HEK293 (cell line): Measurements from ENCODE around the gene WDR70.

Experiments
- ZNF138 ChIP-seq: fragments of 450-650 bp; formaldehyde crosslinking; IDR thresholded peaks from 2 replicates; pipeline ENCODE4 v1.5.1; 2016; ENCODE audit warnings: missing biosample characterization, missing genetic modification characterization, borderline replicate concordance
- TF ChIP-seq, protein P1 (sequence below): fragments of 450-650 bp; formaldehyde crosslinking; IDR thresholded peaks from 2 replicates; pipeline ENCODE4 v1.5.1; 2016; ENCODE audit warnings: missing biosample characterization, missing genetic modification characterization

DNA sequence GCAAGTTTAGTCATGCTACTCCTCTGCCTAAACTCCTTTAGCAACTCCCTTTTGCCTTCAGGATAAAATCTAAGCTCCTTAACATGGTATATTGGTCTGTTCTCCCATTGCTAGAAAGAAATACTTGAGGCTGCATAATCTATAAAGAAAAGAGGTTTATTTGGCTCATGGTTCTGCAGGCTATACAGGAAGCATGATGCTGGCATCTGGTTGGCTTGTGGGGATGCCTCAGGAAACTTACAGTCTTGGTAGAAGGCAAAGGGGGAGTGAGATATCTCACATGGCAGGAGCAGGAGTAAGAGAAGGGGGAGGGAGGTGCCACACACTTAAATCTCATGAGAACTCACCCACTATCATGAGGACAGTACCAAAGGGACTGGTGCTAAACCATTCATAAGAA is 315.7 kb downstream of the WDR70 start:
- no peak for TF ChIP-seq ZNF138 (tag by site-specific recombination)
- TF ChIP-seq, protein P1, sequence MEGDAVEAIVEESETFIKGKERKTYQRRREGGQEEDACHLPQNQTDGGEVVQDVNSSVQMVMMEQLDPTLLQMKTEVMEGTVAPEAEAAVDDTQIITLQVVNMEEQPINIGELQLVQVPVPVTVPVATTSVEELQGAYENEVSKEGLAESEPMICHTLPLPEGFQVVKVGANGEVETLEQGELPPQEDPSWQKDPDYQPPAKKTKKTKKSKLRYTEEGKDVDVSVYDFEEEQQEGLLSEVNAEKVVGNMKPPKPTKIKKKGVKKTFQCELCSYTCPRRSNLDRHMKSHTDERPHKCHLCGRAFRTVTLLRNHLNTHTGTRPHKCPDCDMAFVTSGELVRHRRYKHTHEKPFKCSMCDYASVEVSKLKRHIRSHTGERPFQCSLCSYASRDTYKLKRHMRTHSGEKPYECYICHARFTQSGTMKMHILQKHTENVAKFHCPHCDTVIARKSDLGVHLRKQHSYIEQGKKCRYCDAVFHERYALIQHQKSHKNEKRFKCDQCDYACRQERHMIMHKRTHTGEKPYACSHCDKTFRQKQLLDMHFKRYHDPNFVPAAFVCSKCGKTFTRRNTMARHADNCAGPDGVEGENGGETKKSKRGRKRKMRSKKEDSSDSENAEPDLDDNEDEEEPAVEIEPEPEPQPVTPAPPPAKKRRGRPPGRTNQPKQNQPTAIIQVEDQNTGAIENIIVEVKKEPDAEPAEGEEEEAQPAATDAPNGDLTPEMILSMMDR (tag by site-specific recombination): no peak
